Spleen (tissue), 7 donors: ENCODE measurements around the gene OR10AG1.

Experiments
- POLR2A ChIP-seq, 3 donors: fragments of 450-650 bp; IDR thresholded peaks; one replicate each; pipeline ENCODE4 v1.5.1; 2017; ENCODE audit warnings: antibody characterized with exemption in 3 of 3, mild to moderate bottlenecking in 1 of 3
- TF ChIP-seq, protein P1 (sequence below), 11 experiments: fragments of 200-600 bp in 7 of 11; fragments of 450-650 bp in 4 of 11; sonication (generic) in 4 of 11; IDR thresholded peaks in 8 of 11; conservative IDR thresholded peaks in 3 of 11; 1 replicate in 7 of 11; 2 replicates in 4 of 11; pipeline versions ENCODE4 v1.4.0 to v1.8.0; 2016 to 2021; ENCODE audit warnings: antibody characterized with exemption in 11 of 11, inconsistent platforms in 4 of 11, mild to moderate bottlenecking in 1 of 11
- donor health status: DM: no; HTN: no; CAD: no; lungs with moderate emphysema.
- donor health status: DM: no; HTN: no; CAD: no.
- donor health status: DM: no; HTN: no; CAD: no.

DNA sequence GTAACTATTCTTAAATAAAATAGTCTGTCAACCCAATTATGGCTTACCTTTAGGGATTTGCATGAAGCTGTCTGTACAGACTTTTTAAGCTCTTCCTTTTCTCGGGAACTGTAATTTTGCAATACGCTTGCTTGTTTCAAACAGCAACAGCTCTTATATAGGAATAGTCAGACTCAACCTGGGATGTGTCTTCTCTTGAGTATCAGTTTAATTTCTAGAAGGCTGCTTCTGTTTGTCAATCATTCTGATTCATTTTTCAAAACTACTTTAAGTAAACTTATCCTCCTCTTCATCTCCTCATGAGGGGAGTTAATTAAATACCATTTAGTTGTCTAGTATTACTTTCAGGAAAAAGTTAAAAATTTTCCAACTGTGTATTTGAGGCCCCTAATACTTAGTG is at the start of gene OR10AG1:
- TF ChIP-seq, protein P1, sequence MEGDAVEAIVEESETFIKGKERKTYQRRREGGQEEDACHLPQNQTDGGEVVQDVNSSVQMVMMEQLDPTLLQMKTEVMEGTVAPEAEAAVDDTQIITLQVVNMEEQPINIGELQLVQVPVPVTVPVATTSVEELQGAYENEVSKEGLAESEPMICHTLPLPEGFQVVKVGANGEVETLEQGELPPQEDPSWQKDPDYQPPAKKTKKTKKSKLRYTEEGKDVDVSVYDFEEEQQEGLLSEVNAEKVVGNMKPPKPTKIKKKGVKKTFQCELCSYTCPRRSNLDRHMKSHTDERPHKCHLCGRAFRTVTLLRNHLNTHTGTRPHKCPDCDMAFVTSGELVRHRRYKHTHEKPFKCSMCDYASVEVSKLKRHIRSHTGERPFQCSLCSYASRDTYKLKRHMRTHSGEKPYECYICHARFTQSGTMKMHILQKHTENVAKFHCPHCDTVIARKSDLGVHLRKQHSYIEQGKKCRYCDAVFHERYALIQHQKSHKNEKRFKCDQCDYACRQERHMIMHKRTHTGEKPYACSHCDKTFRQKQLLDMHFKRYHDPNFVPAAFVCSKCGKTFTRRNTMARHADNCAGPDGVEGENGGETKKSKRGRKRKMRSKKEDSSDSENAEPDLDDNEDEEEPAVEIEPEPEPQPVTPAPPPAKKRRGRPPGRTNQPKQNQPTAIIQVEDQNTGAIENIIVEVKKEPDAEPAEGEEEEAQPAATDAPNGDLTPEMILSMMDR (IDR thresholded peaks at IDR 0.05 in 8 of 11, conservative IDR thresholded peaks at IDR 0.05 in 3 of 11): no peak
- no peak for TF ChIP-seq POLR2A (IDR thresholded peaks at IDR 0.05)
